Mammary epithelial cell (primary cell): ENCODE results near the gene WNT7A.

Source experiments
- EZH2 ChIP-seq: IDR thresholded peaks from 2 replicates; pipeline ENCODE4 v1.6.1; 2012; ENCODE audit warnings: low read length, inconsistent platforms, borderline replicate concordance
- TF ChIP-seq, protein P1 (sequence below), 2 donors: IDR thresholded peaks in 1 of 2; conservative IDR thresholded peaks in 1 of 2; 2 replicates each; pipeline ENCODE4 v1.5.1; 2011 to 2012; ENCODE audit warnings: inconsistent platforms in 2 of 2, low read length in 2 of 2, mild to moderate bottlenecking in 2 of 2, control low read depth in 1 of 2, low read depth in 1 of 2; ENCODE audit not compliant: insufficient read depth in 1 of 2; ENCODE audit errors: extremely low read depth in 1 of 2

- TF ChIP-seq, protein P1, sequence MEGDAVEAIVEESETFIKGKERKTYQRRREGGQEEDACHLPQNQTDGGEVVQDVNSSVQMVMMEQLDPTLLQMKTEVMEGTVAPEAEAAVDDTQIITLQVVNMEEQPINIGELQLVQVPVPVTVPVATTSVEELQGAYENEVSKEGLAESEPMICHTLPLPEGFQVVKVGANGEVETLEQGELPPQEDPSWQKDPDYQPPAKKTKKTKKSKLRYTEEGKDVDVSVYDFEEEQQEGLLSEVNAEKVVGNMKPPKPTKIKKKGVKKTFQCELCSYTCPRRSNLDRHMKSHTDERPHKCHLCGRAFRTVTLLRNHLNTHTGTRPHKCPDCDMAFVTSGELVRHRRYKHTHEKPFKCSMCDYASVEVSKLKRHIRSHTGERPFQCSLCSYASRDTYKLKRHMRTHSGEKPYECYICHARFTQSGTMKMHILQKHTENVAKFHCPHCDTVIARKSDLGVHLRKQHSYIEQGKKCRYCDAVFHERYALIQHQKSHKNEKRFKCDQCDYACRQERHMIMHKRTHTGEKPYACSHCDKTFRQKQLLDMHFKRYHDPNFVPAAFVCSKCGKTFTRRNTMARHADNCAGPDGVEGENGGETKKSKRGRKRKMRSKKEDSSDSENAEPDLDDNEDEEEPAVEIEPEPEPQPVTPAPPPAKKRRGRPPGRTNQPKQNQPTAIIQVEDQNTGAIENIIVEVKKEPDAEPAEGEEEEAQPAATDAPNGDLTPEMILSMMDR (conservative IDR thresholded peaks at IDR 0.05 in 1 of 2, IDR thresholded peaks at IDR 0.05 in 1 of 2; ENCODE audit: extremely low read depth in 1 of 2, insufficient read depth in 1 of 2, low read depth in 1 of 2, low read length in 2 of 2): no peak
- TF ChIP-seq EZH2: no peak
These were observed 12.1 kb downstream of the WNT7A start for GRCh38 chr3:13867732-13868131.
